ENCODE measurements around the gene PTRH1. TPM values are rescaled to one million over a fixed set of nuclear protein-coding genes. Genes with fewer than 3 reads are reported as not detected.

PTRH1 gene
- total and polyA plus RNA-seq, 2 of the 4 experiments (the other 2 are of a cell fraction): 5.4 to 14.8 TPM

- TF ChIP-seq MAFK (IDR thresholded peaks at IDR 0.05; ENCODE audit: low read depth, low read length): no peak
Measured at GRCh38 chr9:127720031-127720864, 4.8 kb upstream of the PTRH1 start (continued).

DNA sequence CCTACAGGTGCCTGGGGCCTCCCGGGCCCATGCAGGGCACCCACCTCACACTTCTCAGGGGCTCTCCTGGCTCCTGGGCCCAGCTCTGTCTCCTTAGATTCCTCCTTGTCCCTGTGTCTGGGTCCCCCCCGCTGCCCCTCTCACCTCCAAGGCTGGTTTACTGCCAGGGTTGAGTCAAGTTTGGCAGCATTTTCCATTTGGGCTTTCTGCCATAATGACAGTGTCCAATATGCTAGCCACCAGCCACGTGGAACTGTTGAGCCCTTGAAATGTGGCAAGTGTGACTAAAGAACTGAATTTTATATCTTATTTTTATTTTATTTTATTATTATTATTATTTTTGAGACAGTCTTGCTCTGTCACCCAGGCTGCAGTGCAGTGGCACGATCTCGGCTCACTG is 2.3 kb upstream of the PTRH1 start:
- in situ Hi-C loops (cut with MboI; ENCODE audit: low sequenced_read_pairs): no loop called here
- no peak overlapping the region for H3K14ac ChIP-seq (replicated peaks; ENCODE audit: low read depth, low read length)
- H4K20me1 ChIP-seq (ENCODE audit: insufficient read depth, low read length): peaks cover 4% of the 10 kb centered on the region
- no peak overlapping the region for H2AFZ ChIP-seq (replicated peaks; ENCODE audit: low read length, poor library complexity)
- H3K56ac ChIP-seq (ENCODE audit: extremely low read depth, insufficient read depth, low read length): no peak overlapping the region
- H3K36me3 ChIP-seq (ENCODE audit: control insufficient read depth, insufficient read depth, low read length): no peaks in the 10 kb centered on the region
- no peak overlapping the region for H3K18ac ChIP-seq (ENCODE audit: low read depth, low read length)
- H2BK20ac ChIP-seq (ENCODE audit: low read depth, low read length): no peak overlapping the region
- no peak overlapping the region for H3K4ac ChIP-seq (ENCODE audit: low read depth, low read length)
- TF ChIP-seq RCOR1 (IDR thresholded peaks at IDR 0.05; ENCODE audit: insufficient replicate concordance, low read length): no peak
- TF ChIP-seq BHLHE40 (IDR thresholded peaks at IDR 0.05; ENCODE audit: low read depth, low read length): no peak
- no peak for TF ChIP-seq MXI1 (IDR thresholded peaks at IDR 0.05; ENCODE audit: borderline replicate concordance, low read depth, low read length)
- no peak for TF ChIP-seq CEBPB (IDR thresholded peaks at IDR 0.05; ENCODE audit: low read depth, low read length)
- no peak for TF ChIP-seq RFX5 (IDR thresholded peaks at IDR 0.05; ENCODE audit: low read depth, low read length)
- TF ChIP-seq, protein P1, sequence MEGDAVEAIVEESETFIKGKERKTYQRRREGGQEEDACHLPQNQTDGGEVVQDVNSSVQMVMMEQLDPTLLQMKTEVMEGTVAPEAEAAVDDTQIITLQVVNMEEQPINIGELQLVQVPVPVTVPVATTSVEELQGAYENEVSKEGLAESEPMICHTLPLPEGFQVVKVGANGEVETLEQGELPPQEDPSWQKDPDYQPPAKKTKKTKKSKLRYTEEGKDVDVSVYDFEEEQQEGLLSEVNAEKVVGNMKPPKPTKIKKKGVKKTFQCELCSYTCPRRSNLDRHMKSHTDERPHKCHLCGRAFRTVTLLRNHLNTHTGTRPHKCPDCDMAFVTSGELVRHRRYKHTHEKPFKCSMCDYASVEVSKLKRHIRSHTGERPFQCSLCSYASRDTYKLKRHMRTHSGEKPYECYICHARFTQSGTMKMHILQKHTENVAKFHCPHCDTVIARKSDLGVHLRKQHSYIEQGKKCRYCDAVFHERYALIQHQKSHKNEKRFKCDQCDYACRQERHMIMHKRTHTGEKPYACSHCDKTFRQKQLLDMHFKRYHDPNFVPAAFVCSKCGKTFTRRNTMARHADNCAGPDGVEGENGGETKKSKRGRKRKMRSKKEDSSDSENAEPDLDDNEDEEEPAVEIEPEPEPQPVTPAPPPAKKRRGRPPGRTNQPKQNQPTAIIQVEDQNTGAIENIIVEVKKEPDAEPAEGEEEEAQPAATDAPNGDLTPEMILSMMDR (conservative IDR thresholded peaks at IDR 0.05; ENCODE audit: low read depth, low read length): no peak
- TF ChIP-seq FOS (IDR thresholded peaks at IDR 0.05; ENCODE audit: low read depth, low read length): no peak
- no peak for TF ChIP-seq MAFK (IDR thresholded peaks at IDR 0.05; ENCODE audit: low read depth, low read length)
- no peak for TF ChIP-seq POLR2A (IDR thresholded peaks at IDR 0.05; ENCODE audit: low read depth, low read length)
- TF ChIP-seq SMC3 (IDR thresholded peaks at IDR 0.05; ENCODE audit: low read depth, low read length): no peak
- H2AK5ac ChIP-seq (ENCODE audit: low read depth, low read length): no peak overlapping the region
- no peak overlapping the region for H3K4me3 ChIP-seq (ENCODE audit: insufficient read depth, low read depth, low read length)
- no peak overlapping the region for H4K8ac ChIP-seq (ENCODE audit: low read depth in 2 of 2, low read length in 2 of 2)
- no peak overlapping the region for H2AK9ac ChIP-seq (replicated peaks; ENCODE audit: low read depth, low read length, poor library complexity)
- H3K27me3 ChIP-seq (ENCODE audit: control insufficient read depth, insufficient read depth, low read length): peaks cover 4% of the 10 kb centered on the region; the same call in 1 of the 2 replicates
- BruUV-seq (replicated peaks): no TSS peak
- H3K23ac ChIP-seq (ENCODE audit: low read depth, low read length): no peak overlapping the region
- H3K4me1 ChIP-seq (ENCODE audit: control insufficient read depth, insufficient read depth, low read length): peaks cover 7% of the 10 kb centered on the region
- no peak overlapping the region for H3K27ac ChIP-seq (ENCODE audit: insufficient read depth, low read length)
- H3K9me3 ChIP-seq (ENCODE audit: control insufficient read depth, insufficient read depth, low read length): no peaks in the 10 kb centered on the region
- no peak overlapping the region for H2BK15ac ChIP-seq (ENCODE audit: low read depth, low read length)
- ATAC-seq (ENCODE audit: low read depth) (no peak), DNase-seq (no peak)
- H4K5ac ChIP-seq (ENCODE audit: low read depth, low read length): no peak overlapping the region
- H3K9ac ChIP-seq (ENCODE audit: low read depth, low read length): no peak overlapping the region
- peaks cover 2 to 12% of the 10 kb centered on the region in 2 experiments; a peak in 3 of 4 replicates for H3K79me1 ChIP-seq (ENCODE audit: low read depth in 1 of 2, low read length in 2 of 2)
- dilution Hi-C loops (cut with HindIII; ENCODE audit: low sequenced_read_pairs, unreplicated experiment): no loop called here
- no peak overlapping the region for H3K4me2 ChIP-seq (ENCODE audit: low read depth, low read length)
- intact Hi-C loops (cut with micrococcal nuclease): no loop called here
- H4K91ac ChIP-seq (ENCODE audit: insufficient read depth, low read depth, low read length): no peak overlapping the region
- CTCF ChIA-PET: no interaction called here
- POLR2A ChIA-PET (ENCODE audit: unreplicated experiment): no interaction called here
- no peak overlapping the region for H2BK120ac ChIP-seq (ENCODE audit: low read depth, low read length)
- WGBS, 2 experiments (ENCODE audit: extremely low coverage in 2 of 2, insufficient read length in 1 of 2): 60% methylated on average over 1 of the region's 5 CpGs; no CpG with 5 or more reads in 1 of the 2 experiments
- H2BK5ac ChIP-seq (ENCODE audit: low read depth, low read length, poor library complexity, severe bottlenecking): no peak overlapping the region
- no peaks in the 10 kb centered on the region; the same call in 1 of the 2 replicates for H3K9me1 ChIP-seq (ENCODE audit: insufficient read depth, low read length)

All from IMR-90 (cell line).